Raji (cell line): ENCODE data around the gene VTCN1.

Source experiments
- POLR2A ChIP-seq: IDR thresholded peaks from 2 replicates; pipeline ENCODE4 v1.6.1; 2011; ENCODE audit warnings: low read depth, low read length, control low read depth; ENCODE audit not compliant: insufficient read depth

VTCN1 gene

GRCh38 chr1:117106478-117106877, 104.2 kb downstream of the VTCN1 start:
- no peak for TF ChIP-seq POLR2A

GRCh38 chr1:117105722-117106121, 105.0 kb downstream of the VTCN1 start:
- TF ChIP-seq POLR2A = no peak

DNA sequence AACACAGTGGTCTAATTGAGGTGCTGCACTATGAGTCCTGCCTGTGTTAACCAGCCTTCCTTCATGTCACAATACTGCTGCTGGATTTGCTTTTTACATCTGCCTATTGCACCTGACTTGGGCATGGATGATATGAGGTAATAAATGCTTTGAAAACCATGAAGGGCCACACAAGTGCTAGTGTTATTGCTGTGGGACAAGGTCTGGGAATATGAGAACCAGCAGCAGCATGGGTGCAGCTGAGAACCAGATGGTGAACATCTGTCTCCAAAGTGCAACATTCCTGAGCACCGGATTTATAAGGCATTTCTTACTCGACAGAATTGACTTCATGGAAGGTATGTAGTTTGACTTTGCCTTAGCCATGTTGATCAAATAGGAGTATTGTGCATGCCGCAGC, 105.7 kb downstream of the VTCN1 start:
- TF ChIP-seq POLR2A = no peak

DNA sequence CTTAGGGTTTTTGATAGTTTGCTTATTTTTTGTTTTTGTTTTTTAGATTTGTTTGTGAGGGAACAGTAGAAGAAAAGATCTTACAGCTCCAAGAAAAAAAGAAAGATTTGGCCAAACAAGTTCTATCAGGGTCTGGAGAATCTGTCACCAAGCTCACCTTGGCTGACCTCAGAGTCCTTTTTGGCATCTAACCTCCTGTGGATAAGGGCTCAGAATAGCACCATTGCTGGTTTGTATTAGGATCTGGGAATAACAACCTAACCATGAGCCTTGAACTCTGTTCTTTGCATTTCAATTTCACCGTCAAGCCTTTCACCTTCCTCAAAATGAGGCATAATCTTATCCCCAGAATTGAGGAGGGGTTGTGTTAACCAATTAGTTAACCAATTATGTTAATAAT, 109.4 kb downstream of the VTCN1 start:
- TF ChIP-seq POLR2A = no peak

- no peak for TF ChIP-seq POLR2A
These were observed 112.3 kb downstream of the VTCN1 start for GRCh38 chr1:117098287-117098890.

DNA sequence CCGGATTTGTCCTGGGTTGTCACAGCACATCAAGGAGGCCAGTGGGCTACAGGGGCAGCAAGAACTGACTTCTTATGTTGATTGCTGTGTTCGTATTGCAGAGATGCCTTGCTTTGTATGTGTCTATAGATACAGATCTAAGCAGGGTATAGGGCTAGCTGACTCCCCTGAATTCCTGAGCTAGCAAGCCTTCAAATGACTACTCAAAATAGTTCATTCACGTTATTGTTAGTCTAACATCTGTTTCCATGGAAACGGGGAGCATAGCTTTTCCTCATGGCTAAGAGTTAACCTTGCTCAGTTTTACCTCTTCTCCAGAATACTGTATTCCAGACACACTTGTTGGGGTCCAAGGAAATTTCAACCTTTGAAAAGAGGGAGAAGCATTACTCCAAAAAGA, 113.3 kb downstream of the VTCN1 start:
- no peak for TF ChIP-seq POLR2A

DNA sequence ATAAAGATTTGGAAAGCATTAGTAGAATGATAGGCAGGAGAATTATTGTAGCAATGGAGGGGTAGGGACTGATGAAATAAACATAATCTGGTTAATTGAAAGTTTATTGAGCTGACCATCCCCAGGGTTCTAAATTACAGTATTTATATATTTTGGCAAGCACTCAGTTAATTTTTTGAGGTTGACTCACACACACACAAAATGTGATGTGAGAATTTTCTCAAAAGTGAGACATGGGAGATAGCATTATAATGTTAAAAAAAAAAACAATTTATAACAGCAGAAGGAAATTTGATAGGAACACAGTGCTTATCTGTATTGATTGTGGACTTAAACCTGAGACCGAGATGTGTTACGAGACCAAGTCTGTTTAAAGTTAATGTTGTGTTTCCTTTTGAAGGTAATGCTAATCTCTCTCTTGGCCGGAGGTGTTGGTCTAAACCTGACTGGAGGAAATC, 113.7 kb downstream of the VTCN1 start:
- TF ChIP-seq POLR2A = no peak

GRCh38 chr1:117094841-117095604, 115.7 kb downstream of the VTCN1 start:
- TF ChIP-seq POLR2A = no peak

- TF ChIP-seq POLR2A = no peak
These were observed 116.7 kb downstream of the VTCN1 start for GRCh38 chr1:117093870-117094621.
